ENCODE data around the gene ADAMTSL5.

Gene ADAMTSL5

DNA sequence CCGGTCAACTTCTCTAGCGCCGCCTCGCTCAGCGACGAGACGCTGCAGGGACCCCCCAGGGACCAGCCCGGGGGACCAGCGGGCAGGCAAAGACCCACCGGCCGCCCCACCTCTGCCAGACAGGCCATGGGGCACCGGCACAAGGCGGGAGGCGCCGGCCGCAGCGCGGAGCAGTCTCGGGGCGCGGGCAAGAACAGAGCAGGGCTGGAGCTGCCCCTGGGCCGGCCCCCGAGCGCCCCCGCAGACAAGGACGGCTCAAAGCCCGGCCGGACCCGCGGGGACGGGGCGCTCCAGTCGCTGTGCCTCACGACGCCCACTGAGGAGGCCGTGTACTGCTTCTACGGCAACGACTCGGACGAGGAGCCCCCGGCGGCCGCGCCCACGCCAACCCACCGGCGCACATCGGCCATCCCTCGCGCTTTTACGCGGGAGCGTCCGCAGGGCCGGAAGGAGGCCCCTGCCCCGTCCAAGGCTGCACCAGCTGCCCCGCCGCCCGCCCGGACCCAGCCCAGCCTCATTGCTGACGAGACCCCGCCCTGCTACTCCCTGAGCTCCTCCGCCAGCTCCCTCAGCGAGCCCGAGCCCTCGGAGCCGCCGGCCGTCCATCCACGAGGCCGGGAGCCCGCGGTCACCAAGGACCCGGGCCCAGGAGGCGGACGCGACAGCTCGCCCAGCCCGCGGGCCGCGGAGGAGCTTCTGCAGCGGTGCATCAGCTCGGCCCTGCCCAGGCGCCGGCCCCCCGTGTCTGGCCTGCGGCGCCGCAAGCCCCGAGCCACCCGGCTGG lies 45.1 kb downstream of the ADAMTSL5 start:
- DNase-seq (ENCODE audit: low read depth): no peak
- TF ChIP-seq, protein P1, sequence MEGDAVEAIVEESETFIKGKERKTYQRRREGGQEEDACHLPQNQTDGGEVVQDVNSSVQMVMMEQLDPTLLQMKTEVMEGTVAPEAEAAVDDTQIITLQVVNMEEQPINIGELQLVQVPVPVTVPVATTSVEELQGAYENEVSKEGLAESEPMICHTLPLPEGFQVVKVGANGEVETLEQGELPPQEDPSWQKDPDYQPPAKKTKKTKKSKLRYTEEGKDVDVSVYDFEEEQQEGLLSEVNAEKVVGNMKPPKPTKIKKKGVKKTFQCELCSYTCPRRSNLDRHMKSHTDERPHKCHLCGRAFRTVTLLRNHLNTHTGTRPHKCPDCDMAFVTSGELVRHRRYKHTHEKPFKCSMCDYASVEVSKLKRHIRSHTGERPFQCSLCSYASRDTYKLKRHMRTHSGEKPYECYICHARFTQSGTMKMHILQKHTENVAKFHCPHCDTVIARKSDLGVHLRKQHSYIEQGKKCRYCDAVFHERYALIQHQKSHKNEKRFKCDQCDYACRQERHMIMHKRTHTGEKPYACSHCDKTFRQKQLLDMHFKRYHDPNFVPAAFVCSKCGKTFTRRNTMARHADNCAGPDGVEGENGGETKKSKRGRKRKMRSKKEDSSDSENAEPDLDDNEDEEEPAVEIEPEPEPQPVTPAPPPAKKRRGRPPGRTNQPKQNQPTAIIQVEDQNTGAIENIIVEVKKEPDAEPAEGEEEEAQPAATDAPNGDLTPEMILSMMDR (conservative IDR thresholded peaks at IDR 0.05; ENCODE audit: control insufficient read depth, insufficient read depth, low read depth, low read length): no peak
- H3K4me3 ChIP-seq (ENCODE audit: control insufficient read depth, low read depth, low read length): no peak overlapping the region

DNA sequence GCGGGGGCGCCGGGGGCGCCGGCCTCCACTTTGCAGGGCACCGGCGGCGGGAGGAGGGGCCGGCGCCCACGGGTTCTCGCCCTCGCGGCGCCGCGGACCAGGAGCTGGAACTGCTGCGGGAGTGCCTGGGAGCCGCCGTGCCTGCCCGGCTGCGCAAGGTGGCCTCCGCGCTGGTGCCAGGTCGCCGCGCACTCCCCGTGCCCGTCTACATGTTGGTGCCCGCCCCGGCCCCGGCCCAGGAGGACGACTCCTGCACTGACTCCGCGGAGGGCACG lies 45.7 kb downstream of the ADAMTSL5 start:
- H3K4me3 ChIP-seq (ENCODE audit: control insufficient read depth, low read depth, low read length): no peak overlapping the region
- DNase-seq (ENCODE audit: low read depth): no peak
- TF ChIP-seq, protein P1 (conservative IDR thresholded peaks at IDR 0.05; ENCODE audit: control insufficient read depth, insufficient read depth, low read depth, low read length): no peak

DNA sequence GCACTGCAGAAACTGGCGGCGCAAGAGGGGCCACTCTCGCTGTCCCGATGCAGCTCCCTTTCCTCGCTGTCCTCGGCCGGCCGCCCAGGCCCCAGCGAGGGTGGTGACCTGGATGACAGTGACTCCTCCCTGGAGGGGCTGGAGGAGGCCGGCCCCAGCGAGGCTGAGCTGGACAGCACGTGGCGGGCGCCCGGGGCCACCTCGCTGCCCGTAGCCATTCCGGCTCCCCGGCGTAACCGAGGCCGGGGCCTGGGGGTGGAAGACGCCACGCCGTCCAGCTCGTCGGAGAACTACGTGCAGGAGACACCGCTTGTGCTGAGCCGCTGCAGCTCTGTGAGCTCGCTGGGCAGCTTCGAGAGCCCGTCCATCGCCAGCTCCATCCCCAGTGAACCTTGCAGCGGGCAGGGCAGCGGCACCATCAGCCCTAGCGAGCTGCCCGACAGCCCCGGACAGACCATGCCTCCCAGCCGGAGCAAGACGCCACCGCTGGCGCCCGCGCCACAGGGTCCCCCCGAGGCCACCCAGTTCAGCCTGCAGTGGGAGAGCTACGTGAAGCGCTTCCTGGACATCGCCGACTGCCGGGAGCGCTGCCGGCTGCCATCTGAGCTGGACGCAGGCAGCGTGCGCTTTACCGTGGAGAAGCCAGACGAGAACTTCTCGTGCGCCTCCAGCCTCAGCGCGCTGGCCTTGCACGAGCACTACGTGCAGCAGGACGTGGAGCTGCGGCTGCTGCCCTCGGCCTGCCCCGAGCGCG lies 46.2 kb downstream of the ADAMTSL5 start:
- no peak for DNase-seq (ENCODE audit: low read depth)
- H3K4me3 ChIP-seq (ENCODE audit: control insufficient read depth, low read depth, low read length): no peak overlapping the region
- TF ChIP-seq, protein P1 (conservative IDR thresholded peaks at IDR 0.05; ENCODE audit: control insufficient read depth, insufficient read depth, low read depth, low read length): no peak

DNA sequence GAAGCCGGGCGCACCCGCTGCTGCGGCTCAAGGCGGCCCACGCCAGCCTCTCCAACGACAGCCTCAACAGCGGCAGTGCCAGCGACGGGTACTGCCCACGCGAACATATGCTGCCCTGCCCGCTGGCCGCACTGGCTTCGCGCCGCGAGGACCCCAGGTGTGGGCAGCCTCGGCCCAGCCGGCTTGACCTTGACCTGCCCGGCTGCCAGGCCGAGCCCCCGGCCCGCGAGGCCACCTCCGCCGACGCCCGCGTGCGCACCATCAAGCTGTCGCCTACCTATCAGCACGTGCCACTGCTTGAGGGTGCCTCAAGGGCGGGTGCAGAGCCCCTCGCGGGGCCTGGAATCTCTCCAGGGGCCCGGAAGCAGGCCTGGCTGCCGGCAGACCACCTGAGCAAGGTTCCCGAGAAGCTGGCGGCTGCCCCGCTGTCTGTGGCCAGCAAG lies 46.8 kb downstream of the ADAMTSL5 start:
- DNase-seq (ENCODE audit: low read depth): no peak
- TF ChIP-seq, protein P1 (conservative IDR thresholded peaks at IDR 0.05; ENCODE audit: control insufficient read depth, insufficient read depth, low read depth, low read length): no peak
- no peak overlapping the region for H3K4me3 ChIP-seq (ENCODE audit: control insufficient read depth, low read depth, low read length)

DNA sequence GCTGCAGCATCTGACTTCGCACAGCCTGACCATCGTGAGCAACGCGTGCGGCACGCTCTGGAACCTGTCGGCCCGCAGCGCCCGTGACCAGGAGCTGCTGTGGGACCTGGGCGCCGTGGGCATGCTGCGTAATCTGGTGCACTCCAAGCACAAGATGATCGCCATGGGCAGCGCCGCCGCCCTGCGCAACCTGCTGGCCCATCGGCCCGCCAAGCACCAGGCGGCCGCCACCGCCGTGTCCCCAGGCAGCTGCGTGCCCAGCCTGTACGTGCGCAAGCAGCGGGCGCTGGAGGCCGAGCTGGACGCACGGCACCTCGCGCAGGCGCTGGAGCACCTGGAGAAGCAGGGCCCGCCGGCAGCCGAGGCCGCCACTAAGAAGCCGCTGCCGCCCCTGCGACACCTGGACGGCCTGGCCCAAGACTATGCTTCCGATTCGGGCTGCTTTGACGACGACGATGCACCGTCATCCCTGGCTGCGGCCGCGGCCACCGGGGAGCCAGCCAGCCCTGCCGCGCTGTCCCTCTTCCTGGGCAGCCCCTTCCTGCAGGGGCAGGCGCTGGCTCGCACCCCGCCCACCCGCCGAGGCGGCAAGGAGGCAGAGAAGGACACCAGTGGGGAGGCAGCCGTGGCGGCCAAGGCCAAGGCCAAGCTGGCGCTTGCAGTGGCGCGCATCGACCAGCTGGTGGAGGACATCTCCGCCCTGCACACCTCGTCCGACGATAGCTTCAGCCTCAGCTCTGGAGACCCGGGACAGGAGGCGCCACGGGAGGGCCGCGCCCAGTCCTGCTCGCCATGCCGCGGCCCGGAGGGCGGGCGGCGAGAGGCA lies 47.4 kb downstream of the ADAMTSL5 start:
- no peak for DNase-seq (ENCODE audit: low read depth)
- no peak overlapping the region for H3K4me3 ChIP-seq (ENCODE audit: control insufficient read depth, low read depth, low read length)
- TF ChIP-seq, protein P1 (conservative IDR thresholded peaks at IDR 0.05; ENCODE audit: control insufficient read depth, insufficient read depth, low read depth, low read length): no peak

DNA sequence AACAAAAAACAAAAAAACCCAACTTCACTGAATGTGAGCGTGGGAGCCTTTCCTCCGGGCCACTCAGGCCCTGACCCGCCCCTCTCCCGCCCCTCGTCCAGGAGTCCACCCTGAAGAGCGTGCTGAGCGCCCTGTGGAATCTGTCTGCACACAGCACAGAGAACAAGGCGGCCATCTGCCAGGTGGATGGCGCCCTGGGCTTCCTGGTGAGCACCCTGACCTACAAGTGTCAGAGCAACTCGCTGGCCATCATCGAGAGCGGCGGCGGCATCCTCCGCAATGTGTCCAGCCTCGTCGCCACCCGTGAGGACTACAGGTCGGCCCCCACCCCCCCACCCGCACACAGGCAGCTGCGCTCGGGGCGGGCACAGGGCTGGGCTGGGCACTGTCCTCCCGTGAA lies 51.0 kb downstream of the ADAMTSL5 start:
- TF ChIP-seq, protein P1 (conservative IDR thresholded peaks at IDR 0.05; ENCODE audit: control insufficient read depth, insufficient read depth, low read depth, low read length): no peak

More for the DNA sequence above, 51.0 kb downstream of the ADAMTSL5 start:
- H3K4me3 ChIP-seq (ENCODE audit: control insufficient read depth, low read depth, low read length): no peak overlapping the region
- DNase-seq (ENCODE audit: low read depth): no peak
